Smooth muscle cell of the brain vasculature (primary cell): ENCODE results near the gene IGSF23.
"Not testable (repeated sequence)": the region's sequence is repeated elsewhere in the genome, so short reads cannot be mapped to it uniquely, and the experiment has no call there.

Experiments
- DNase-seq: peaks from one replicate; pipeline ENCODE4 v3.0.0-alpha.2; 2012; ENCODE audit warnings: low read depth, low spot score

IGSF23 gene

DNA sequence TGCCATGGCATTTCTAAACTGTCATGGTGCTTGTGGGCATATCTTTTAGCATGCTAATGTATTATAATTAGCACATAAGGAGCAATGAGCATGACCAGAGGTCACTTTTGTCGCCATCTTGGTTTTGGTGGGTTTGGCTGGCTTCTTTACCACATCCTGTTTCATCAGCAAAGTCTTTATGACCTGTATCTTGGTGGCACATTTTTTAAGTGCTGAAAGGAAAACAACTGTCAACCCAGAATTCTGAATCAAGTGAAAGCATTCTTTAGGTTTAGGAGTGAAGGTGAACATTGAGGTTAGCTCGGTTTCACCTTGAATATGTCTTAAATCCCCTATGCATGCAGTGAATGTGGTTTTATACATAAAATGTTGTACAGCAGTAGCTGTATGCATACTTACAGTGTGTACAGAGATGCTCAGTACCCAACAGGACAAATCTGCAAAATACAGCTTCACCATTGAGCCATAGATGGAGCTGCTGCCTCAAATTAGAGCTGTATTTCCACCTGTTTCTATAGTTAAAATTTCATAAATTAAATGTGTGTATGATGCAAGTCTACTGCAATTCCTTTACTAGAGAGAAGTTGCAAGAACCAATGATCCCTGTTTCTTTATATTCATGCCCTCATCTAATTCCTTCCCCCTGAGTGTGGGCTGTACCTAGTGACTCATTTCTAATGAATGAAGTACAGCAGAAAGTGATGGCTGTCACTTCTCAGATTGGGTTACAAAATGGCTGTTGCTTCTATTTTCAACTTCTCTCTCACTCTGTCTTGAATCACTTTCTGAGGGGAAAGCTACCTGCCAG is 25.2 kb upstream of the IGSF23 start:
- DNase-seq = no peak

DNA sequence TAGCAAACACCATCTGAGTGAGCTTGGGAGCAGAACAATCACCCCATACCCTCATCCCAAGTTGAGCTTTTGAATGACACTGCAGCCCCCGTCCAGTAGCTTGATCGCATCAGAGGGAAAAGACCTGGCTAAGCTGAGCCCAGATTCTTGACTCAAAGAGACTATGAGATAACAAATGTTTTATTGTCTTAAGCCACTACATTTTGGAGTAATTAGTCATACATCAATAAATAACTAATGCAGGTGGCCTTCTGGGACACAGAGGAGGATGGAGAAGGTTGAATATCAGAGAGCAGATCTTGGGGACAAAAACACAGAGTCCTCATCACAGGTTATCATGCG is 24.6 kb upstream of the IGSF23 start:
- DNase-seq = no peak

DNA sequence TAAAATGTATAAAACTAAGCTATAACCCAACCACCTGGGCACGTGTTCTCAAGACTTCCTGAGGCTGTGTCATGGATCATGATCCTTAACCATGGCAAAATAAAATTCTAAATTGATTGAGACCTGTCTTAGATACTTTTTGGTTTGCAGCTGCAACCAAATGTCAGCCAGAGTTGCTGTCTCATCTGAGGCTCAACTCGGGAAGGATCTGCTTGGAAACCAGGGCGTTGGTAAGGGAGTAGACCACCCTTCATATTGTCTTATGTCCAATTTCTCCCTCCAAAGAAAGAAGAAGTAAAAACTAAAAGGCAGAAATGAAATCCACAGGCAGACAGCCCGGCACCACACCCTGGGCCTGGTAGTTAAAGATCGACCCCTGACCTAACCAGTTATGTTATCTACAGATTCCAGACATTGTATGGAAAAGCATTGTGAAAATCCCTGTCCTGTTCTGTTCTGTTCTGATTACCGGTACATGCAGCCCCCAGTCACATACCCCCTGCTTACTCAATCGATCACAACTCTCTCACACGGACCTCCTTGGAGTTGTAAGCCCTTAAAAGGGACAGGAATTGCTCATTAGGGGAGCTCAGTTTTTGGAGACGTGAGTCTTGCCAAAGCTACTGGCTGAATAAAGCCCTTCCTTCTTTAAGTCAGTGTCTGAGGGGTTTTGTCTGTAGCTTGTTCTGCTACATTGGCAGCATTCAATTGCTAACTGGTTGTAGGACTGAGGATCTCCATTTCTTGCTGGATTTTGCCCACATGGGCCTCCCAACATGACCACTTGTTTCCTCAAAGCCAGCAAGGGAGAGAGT is 22.9 kb upstream of the IGSF23 start:
- DNase-seq = no peak

DNA sequence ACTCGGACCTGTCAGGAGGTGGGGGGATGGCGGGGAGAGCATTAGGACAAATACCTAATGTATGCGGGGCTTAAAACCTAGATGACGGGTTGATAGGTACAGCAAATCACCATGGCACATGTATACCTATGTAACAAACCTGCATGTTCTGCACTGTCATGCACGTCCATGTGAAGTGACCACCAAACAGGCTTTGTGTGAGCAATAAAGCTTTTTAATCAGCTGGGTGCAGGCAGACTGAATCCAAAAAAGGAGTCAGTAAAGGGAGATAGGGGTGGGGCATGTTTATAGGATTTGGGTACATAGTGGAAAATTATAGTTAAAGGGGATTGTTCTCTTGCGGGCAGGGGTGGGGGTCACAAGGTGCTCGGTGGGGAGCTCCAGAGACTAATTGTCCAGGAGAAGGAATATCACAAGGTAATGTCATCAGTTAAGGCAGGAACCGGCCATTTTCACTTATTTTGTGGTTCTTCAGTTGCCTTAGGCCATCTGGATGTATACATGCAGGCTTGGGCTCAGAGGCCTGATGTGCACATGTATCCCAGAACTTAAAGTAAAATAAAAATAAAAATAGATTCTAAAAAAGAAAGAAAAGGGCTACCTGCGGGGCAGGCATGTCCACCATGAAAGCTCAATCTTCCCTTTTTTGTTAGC is 21.9 kb upstream of the IGSF23 start:
- DNase-seq = not testable (repeated sequence)

DNA sequence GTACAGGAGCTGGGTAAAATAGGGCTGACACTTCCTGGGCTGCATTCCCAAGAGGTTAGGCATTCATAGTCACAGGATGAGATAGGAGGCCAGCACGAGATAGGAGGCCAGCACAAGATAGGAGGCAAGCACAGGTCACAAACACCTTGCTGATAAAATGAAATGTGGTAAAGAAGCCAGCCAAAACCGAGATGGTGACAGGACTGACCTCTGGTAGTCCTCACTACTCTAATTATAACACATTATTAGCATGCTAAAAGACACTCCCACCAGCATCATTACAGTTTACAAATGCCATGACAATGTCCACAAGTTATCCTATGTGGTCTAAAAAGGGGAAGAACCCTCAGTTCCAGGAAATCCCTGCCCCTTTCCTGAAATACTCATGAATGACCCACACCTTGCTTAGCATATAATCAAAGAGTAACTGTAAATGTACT is 20.9 kb upstream of the IGSF23 start:
- no peak for DNase-seq

DNA sequence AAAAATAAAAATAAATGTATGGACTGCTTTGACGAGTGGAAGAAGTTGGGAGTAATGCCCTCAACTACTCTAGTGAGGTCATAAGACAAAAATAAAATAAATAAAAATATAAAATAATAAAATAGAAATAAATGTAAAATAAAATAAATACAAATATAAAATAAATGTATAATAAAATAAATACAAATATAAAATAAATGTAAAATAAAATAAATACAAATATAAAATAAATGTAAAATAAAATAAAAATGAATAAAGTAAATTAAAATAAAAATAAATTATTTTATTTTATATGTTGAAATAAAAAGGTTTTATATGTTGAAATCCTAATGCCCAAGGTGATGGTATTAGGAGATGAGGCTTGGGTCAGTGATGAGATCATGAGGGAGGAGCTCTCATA is 20.1 kb upstream of the IGSF23 start:
- DNase-seq = no peak

DNA sequence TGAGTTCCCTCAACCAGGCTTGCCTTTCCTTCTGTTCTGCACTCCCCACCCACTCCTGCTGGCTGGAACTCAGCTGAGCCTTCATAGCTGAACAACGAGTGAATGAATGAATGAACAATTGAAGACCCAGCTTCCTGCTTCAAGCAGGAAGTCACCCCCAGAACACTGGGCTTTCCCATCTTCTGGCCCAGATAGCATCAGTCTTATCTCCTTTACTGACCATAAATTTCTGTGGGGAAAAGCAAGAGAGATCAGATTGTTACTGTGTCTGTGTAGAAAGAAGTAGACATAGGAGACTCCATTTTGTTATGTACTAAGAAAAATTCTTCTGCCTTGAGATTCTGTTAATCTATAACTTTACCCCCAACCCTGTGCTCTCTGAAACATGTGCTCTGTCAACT is 19.5 kb upstream of the IGSF23 start:
- DNase-seq = not testable (repeated sequence)

DNA sequence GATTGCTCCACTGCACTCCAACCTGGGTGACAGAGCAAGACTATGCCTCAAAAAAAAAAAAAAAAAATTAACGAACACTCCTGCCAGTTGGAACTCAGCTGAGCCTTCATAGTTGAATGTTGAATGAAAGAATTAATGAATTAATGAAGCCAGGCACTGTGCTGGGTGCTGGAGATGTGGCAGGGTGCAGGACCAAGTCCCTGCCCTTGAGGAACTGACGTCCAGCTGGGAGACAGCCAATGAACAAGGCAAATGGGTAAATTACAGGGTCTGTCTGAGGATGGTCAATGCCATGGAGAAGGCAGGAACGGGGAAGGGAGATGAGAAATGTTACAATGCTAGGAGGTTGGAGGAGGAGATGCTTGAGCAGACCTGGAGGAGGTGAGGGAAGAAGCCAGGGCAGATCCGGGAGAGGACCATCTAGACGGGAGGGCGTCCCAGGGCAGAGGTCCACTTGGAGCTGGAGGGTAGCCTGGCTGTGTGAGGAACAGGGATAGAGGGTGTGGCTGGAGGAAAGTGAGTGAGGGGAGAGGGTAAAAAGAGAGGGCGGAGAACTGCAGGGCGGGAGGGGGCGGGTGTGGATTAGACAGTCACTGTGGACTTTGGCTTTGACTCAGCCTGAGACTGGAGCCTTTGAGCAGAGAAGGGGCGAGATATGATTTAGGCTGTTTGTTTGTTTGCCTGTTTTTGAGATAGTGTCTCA is 16.8 kb upstream of the IGSF23 start:
- no peak for DNase-seq

DNA sequence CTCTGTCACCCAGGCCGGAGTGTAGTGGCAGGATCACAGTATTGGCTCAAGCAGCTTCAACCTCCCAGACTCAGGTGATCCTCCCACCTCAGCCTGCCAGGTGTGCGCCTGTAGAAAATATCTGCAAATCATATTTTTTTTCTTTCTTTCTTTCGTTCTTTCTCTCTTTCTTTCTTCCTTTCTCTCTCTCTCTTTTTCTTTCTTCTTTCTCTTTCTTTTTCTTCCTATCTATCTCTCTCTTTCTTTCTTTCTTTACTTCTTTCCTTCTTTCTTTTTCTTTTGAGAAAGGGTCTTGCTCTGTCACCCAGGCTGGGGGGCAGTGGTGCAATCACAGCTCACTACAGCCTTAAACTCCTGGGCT is 16.3 kb upstream of the IGSF23 start:
- no peak for DNase-seq

DNA sequence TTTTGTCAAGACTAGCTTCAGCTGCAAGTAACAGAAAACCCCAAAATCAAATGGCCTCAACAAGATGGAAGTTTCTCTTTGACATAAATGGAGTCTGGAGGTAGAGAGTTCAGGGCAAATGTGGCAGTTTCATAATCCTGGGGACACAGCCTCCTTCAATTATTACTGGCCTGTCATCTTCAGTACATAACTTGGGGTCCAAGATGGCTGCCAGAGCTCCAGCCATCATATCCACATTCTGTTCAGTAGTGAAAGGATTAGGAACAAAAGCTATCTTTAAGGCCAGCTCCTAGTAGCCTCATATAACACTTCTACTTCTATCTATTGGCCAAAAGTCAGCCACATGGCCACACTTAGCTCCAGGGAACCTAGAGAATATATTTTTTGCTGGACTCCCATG is 15.0 kb upstream of the IGSF23 start:
- no peak for DNase-seq

DNA sequence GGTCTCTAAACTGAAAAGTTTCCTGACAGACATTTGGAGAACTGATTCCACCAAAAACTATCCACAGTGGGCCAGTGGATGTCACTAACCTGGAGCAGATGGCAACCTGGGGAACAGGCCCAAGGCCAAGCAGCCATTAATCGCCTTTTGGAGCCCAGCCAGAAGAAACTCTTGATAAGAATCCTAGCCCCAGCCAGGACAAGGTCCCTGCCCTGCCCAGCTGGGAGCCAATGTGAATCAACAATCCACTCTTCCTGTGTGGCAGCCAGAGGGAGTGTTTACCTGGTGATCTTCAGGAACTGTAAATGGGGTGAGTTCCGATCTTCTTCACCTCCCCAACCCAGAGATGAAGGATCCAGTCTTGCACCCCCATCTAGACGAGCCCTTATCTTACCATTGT is 14.5 kb upstream of the IGSF23 start:
- DNase-seq = no peak

DNA sequence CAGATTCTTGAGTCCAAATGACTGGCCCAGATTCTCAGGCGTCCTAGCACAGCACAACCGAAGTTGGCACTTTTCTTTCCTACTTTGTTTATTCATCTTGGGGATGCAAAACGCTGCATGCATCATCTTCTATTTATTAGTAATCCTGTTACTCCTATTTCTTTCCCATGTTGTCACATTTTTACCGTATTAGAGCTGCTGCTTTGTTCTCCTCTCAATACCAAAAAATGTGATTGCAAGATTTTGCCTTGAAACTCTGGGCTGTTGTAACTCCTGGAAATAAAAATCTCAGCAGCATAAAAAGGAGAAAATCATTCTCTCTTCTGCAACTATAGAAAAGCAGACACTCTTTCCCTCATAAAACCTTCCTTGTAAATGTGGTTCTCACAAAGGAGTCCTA is 12.9 kb upstream of the IGSF23 start:
- DNase-seq = no peak

DNA sequence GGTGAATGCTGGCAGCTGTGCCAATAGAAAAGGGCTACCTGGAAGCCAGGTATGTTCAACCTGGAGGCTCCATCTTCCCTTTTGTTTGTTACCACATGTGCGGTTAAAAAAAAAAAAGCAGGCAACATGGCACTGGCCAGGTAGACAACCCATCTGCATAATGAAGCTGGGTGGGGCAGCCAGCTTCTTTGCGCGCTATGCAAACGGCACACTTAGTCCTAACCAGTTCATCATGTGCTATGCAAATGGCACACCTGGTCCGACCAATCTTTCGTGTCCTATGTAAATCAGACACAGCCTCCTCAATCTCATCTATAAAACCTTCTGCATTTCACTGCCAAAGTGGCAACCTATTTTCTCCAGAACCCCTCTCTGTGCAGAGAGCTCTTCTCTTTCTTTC is 11.3 kb upstream of the IGSF23 start:
- no peak for DNase-seq

DNA sequence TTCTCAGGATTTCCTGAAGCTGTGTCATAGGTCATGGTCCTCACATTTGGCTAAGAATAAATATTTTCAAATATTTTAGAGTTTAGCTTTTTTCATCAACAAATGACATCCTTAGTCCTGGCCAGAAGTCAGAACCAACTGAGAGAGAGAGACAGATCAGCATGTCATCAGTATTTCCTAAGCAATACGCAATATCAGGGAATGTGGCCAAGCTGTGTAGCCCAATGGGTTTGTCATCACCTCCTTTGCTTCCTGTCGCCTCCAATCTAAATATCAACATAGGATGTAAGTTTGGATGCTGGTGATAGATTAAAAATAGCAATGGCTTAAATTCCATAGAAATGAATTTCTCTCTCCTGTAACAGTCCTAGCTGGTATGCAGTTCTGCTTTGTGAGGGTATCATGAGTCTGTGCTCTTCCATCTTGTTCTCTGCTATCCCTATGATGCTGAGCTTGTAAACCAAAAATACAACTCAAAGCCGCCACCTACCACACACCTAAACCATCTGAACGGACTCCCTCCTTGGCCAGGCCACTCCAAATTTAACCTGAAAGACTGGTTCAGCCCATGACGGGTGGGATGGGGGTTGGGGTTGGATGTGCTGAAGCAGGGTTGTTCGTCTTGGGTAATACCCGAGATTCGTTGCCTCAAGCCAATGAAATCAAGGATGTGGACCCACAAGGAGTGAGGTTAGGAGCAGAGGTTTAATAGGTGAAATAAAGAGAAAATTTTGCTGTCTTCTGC is 10.0 kb upstream of the IGSF23 start:
- DNase-seq = no peak

DNA sequence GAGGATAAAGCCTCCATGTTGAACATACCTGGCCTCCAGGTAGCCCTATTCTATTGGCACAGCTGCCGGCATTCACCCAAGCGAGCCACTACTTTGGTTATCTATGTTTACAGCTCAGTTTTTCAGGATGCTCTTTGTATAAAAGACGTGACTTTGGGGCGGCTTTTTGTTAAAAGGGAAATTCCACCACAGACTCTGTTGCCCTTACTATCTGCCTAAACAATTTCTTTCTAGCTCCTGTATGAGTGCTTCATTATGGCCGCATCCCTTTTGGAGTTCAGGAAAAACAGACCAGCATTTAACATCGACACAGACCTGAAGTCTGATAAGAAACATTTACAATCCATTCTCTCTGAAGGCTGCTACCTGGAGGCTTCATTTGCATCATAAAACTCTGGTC is 9.1 kb upstream of the IGSF23 start:
- no peak for DNase-seq

DNA sequence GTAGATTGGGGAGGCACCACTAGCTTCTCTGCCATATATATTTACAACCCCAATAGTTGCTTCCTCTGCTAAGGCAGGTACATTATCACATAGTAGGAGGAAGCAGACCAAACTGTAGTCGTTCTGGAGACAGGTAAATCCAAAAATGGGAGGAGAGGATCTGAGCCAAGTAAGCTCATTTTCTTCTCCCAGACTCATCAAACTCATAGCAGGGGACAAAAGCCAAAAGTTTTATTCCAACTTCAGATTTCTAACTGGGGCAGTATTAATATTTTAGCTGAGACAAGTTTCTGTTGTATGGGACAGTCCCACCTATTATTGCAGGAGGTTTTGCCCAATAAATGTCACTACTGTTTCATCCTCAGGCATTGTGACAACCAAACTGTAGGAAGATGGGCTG is 7.8 kb upstream of the IGSF23 start:
- no peak for DNase-seq

DNA sequence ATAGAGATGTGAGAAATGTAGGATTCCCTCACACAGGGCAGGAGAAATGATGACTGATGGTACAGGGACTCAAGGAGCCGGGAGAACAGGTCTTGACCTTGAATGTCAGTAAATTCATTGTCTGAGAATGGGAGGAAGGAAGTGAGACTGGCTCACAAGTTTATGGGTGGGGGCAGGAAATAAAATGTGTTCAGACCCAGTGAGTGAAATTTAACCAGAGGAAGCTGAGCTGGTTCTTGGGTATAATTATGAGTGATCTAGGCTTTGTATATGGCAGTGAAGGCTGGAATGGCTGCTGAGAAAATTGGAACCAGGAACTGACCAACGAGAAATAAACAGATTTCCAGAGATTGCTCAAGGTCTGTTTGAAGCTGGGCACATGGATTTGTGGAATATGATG is 6.3 kb upstream of the IGSF23 start:
- DNase-seq = no peak

DNA sequence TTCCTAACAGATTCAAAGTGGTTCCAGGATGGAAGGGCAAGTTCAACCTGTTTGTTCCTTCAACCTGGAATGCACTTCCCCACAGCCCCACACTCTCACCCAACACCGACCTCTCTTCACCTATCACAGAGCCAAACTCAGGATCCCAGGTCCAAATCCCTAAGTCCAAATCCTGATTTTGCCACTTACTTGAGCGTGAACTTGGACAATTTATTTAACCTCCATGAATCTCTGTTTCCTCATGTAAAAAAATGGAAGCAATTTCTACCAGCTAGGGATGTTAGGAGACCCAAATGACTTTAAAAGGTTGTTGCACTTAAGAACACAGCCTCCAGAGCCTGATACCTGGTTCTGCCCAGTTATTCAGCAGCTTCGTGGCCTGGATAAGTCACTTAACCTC is 5.4 kb upstream of the IGSF23 start:
- DNase-seq = no peak

DNA sequence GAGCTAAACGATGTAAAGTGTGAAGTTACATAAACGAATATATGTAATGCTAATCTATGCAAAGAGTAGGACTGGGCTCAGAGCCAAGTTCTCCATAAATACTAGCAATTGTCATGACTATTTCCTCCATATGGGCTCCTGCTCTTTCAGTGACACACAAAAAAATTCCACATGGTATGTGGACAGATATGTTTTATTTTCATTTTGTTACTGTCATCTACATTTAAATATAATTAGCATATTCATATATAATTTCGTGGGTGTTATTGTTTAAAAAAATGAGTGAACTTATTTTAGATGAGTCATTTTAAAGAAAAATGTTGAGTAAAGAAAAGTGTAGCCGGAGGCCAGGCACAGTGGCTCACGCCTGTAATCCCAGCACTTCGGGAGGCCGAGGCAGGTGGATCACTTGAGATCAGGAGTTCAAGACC is 5.0 kb upstream of the IGSF23 start:
- DNase-seq = no peak

DNA sequence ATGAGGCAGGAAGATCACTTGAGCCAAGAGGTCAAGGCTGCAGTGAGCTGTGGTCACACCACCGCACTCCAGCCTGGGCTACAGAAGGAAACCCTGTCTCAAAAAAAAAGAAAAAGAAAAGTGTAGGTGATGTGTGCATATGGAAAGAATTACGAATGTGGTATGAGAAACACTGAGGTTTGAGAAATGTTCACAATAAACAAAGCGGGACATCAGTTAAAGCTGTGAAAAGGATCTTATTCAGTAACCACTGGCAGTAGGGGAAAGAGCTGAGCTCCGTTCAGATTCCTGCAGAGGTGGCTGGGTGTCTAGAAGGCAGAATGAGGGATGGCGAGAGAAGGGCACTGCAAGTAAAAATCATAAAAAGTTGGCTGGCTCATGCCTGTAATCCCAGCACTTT is 4.1 kb upstream of the IGSF23 start:
- DNase-seq = no peak

DNA sequence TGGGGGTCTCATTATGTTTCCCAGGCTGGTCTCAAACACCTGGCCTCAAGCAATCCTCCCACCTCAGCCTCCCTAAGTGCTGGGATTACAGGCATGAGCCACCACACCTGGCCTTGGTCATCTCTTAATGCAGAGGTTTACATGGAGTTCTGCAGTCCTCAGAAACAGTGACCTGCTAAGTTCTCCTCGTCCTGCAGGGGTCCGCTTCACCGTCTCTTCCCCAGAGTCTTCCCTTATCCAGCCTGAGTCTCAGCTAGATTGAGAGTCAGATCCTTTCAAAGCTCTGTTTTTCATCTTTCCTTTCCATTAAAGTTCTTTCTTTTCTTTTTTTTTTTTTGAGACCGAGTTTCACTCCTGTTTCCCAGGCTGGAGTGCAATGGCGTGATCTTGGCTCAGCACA is 2.9 kb upstream of the IGSF23 start:
- not testable (repeated sequence) for DNase-seq
